ENCODE data around the gene OR5M8. TPM values are rescaled to one million over a fixed set of nuclear protein-coding genes. Genes with fewer than 3 reads are reported as not detected.

The OR5M8 gene
- total RNA-seq, 1 experiment from 2014 or later = not detected

DNA sequence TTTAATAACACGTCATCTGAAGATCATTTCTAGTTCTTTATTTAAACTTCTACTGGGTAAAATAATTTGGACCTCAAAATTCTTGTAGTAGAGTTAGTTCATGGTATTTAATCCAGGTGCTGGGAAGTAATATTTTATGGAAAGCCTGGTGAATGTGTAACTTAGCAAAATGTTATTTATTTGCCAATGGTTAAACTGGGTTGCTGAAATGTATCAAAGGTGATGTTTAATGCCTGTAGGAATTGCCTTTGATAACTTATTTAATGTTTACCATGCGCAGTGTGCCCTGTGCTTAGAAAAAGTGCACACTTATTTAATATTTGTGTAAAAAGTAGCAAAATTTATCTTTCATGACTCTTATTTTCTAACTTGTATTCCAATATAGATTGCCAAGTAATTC lies 40.7 kb upstream of the OR5M8 start:
- H3K79me2 ChIP-seq (ENCODE audit: insufficient read depth, low read length) = no peaks in the 10 kb centered on the region
- no peaks in the 10 kb centered on the region for H4K20me1 ChIP-seq (ENCODE audit: insufficient read depth)
- H3K9me2 ChIP-seq (ENCODE audit: insufficient read depth) = no peaks in the 10 kb centered on the region
- ChIA-PET POLR2A (no interaction called here), CTCF (no interaction called here), RAD21 (ENCODE audit: low non-redundant PET in 1 of 2, low total read pairs in 2 of 2, uncharacterized antibody in 2 of 2, unreplicated experiment in 2 of 2) (no interaction called here)
- no peak overlapping the region for H3K9ac ChIP-seq (ENCODE audit: low read length)
- H3K27ac ChIP-seq (ENCODE audit: low read depth, low read length) = no peak overlapping the region
- no peak overlapping the region for H3K4me2 ChIP-seq (ENCODE audit: low read length)
- no peaks in the 10 kb centered on the region for H3K36me3 ChIP-seq (ENCODE audit: control insufficient read depth in 1 of 2, insufficient read depth in 2 of 2, low read length in 2 of 2)
- BruUV-seq (replicated peaks) = no TSS peak
- intact Hi-C loops (cut with micrococcal nuclease) = no loop called here
- no peaks in the 10 kb centered on the region for H3K4me1 ChIP-seq (ENCODE audit: control insufficient read depth in 1 of 2, insufficient read depth in 2 of 2, low read length in 2 of 2)
- H3K27me3 ChIP-seq (ENCODE audit: insufficient read depth, low read length) = no peaks in the 10 kb centered on the region
- H3K4me3 ChIP-seq (replicated peaks in 1 of 2; ENCODE audit: low read depth in 1 of 2, low read length in 2 of 2) = no peak overlapping the region
- H2AFZ ChIP-seq (ENCODE audit: low read depth, low read length, poor library complexity, severe bottlenecking) = no peak overlapping the region
- H3K9me3 ChIP-seq (ENCODE audit: control insufficient read depth in 1 of 2, insufficient read depth in 1 of 2, low read depth in 1 of 2, low read length in 2 of 2) = peaks cover 8 to 15% of the 10 kb centered on the region in 2 experiments; a peak in 2 of 4 replicates
- ATAC-seq (no peak), DNase-seq (ENCODE audit: low read depth, low spot score) (no peak)
- no peak for TF ChIP-seq ZFX (IDR thresholded peaks at IDR 0.05)
- no peak for TF ChIP-seq TCF7L2 (IDR thresholded peaks at IDR 0.05; ENCODE audit: borderline replicate concordance, extremely low read depth, insufficient read depth, insufficient read length)
- TF ChIP-seq YY1 (IDR thresholded peaks at IDR 0.05; ENCODE audit: extremely low read depth, insufficient replicate concordance, low read depth, low read length) = no peak

DNA sequence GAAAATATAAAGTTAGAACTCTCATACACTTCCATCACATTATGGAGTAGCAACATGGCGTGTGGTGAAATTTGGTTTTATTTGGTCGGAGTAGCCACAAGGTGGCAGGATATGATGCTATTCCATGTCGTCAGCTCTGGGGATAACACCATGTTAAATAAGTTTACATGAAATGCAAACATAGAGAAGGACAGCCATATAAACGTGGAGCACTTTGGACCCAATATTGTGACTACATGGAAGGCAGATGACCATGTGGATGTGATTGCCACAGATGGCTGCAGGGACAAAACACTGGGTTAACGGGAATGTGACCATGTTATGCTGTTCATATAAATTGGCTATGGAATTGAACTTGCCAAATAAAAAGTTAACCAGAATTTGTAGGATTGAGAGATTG lies 30.8 kb upstream of the OR5M8 start:
- no peak for ATAC-seq
- DNase-seq (ENCODE audit: low read depth, low spot score) = no peak

More for the DNA sequence above, 30.8 kb upstream of the OR5M8 start:
- CTCF ChIA-PET = no interaction called here
- Histone ChIP-seq H4K20me1 (ENCODE audit: insufficient read depth) (no peaks in the 10 kb centered on the region), H3K27ac (ENCODE audit: low read depth, low read length) (no peak overlapping the region), H3K4me2 (ENCODE audit: low read length) (no peak overlapping the region), H3K27me3 (ENCODE audit: insufficient read depth, low read length) (no peaks in the 10 kb centered on the region), H3K79me2 (ENCODE audit: insufficient read depth, low read length) (no peaks in the 10 kb centered on the region), H3K9ac (ENCODE audit: low read length) (no peak overlapping the region), H3K9me2 (ENCODE audit: insufficient read depth) (no peaks in the 10 kb centered on the region), H3K36me3 (ENCODE audit: control insufficient read depth in 1 of 2, insufficient read depth in 2 of 2, low read length in 2 of 2) (no peaks in the 10 kb centered on the region), H3K4me1 (ENCODE audit: control insufficient read depth in 1 of 2, insufficient read depth in 2 of 2, low read length in 2 of 2) (no peaks in the 10 kb centered on the region), H2AFZ (ENCODE audit: low read depth, low read length, poor library complexity, severe bottlenecking) (no peak overlapping the region), H3K9me3 (ENCODE audit: control insufficient read depth in 1 of 2, insufficient read depth in 1 of 2, low read depth in 1 of 2, low read length in 2 of 2) (peaks cover 3 to 29% of the 10 kb centered on the region in 2 experiments; a peak in 1 of 4 replicates), H3K4me3 (replicated peaks in 1 of 2; ENCODE audit: low read depth in 1 of 2, low read length in 2 of 2) (no peak overlapping the region)
- POLR2A ChIA-PET = no interaction called here
- BruUV-seq (replicated peaks) = no TSS peak
- RAD21 ChIA-PET (ENCODE audit: low non-redundant PET in 1 of 2, low total read pairs in 2 of 2, uncharacterized antibody in 2 of 2, unreplicated experiment in 2 of 2) = no interaction called here
- no peak for TF ChIP-seq CEBPB (IDR thresholded peaks at IDR 0.05; ENCODE audit: low read depth)
- TF ChIP-seq YY1 (IDR thresholded peaks at IDR 0.05; ENCODE audit: extremely low read depth, insufficient replicate concordance, low read depth, low read length) = no peak
- TF ChIP-seq, protein P1, sequence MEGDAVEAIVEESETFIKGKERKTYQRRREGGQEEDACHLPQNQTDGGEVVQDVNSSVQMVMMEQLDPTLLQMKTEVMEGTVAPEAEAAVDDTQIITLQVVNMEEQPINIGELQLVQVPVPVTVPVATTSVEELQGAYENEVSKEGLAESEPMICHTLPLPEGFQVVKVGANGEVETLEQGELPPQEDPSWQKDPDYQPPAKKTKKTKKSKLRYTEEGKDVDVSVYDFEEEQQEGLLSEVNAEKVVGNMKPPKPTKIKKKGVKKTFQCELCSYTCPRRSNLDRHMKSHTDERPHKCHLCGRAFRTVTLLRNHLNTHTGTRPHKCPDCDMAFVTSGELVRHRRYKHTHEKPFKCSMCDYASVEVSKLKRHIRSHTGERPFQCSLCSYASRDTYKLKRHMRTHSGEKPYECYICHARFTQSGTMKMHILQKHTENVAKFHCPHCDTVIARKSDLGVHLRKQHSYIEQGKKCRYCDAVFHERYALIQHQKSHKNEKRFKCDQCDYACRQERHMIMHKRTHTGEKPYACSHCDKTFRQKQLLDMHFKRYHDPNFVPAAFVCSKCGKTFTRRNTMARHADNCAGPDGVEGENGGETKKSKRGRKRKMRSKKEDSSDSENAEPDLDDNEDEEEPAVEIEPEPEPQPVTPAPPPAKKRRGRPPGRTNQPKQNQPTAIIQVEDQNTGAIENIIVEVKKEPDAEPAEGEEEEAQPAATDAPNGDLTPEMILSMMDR (IDR thresholded peaks at IDR 0.05 in 2 of 3, conservative IDR thresholded peaks at IDR 0.05 in 1 of 3; ENCODE audit: borderline replicate concordance in 1 of 3, insufficient read depth in 1 of 3, low read depth in 2 of 3, low read length in 2 of 3) = 0 out of 6 replicates have a peak, but pooled peaks of 1 of the 3 experiments have one; percentile 15
- TF ChIP-seq FOSL1 (IDR thresholded peaks at IDR 0.05; ENCODE audit: low read depth) = no peak
- no peak for TF ChIP-seq SRF (IDR thresholded peaks at IDR 0.05; ENCODE audit: low read depth)
- intact Hi-C loops (cut with micrococcal nuclease) = no loop called here

Measured in HCT116 (cell line).